GM12878 (cell line): ENCODE measurements around the gene TRIM23. TPM values are rescaled to one million over a fixed set of nuclear protein-coding genes. Genes with fewer than 3 reads are reported as not detected.

Experiments
- ATAC-seq: fragments of 200-7000 bp; cut with Tn5 transposase; 3 replicates; pipeline ENCODE4 v1.9.1; 2020; ENCODE audit warnings: mild to moderate bottlenecking, moderate library complexity
- BruUV-seq: library from RNA; stranded (reverse); fragments of 400-500 nt; replicated peaks from 2 replicates; lab custom pipeline; 2021; lab: Mats Ljungman, UMichigan
- CTCF ChIA-PET: fragments of 300-600 bp; sonication (Branson Sonifier 250); formaldehyde crosslinking; extraction: SDS; loops from one replicate; lab custom pipeline; 2021; ENCODE audit warnings: inconsistent platforms; lab: Yijun Ruan, JAX
- POLR2A ChIA-PET: fragments of 350-600 bp; formaldehyde crosslinking; extraction: SDS; loops from one replicate; lab custom pipeline; 2021; ENCODE audit warnings: inconsistent platforms; lab: Charles Lee
- RAD21 ChIA-PET: fragments of 300-600 bp; sonication (Branson Sonifier 250); formaldehyde crosslinking; loops from one replicate; lab custom pipeline; 2023; ENCODE audit warnings: antibody characterized with exemption; ENCODE audit not compliant: unreplicated experiment; lab: Charles Lee
- SMC1A ChIA-PET: fragments of 300-600 bp; sonication (Branson Sonifier 250); formaldehyde crosslinking; loops from one replicate; lab custom pipeline; 2023; ENCODE audit not compliant: unreplicated experiment, uncharacterized antibody; lab: Charles Lee
- DNase-seq: peaks from one replicate; pipeline ENCODE4 v3.0.0-alpha.2; 2011; ENCODE audit warnings: low read depth, low spot score
- FAIRE-seq: peaks from 3 replicates; lab custom pipeline; 2011; peaks lifted over from hg19 to GRCh38; lab: Jason Lieb, UNC
- H2AFZ ChIP-seq: 2 replicates; pipeline ENCODE4 v1.6.0; 2011; ENCODE audit warnings: low read depth, low read length, control low read depth; ENCODE audit not compliant: control insufficient read depth
- H3K27ac ChIP-seq: 2 replicates; pipeline ENCODE4 v1.5.1; 2011; ENCODE audit warnings: control low read depth; ENCODE audit not compliant: control insufficient read depth, insufficient read depth
- H3K27me3 ChIP-seq, 2 experiments: replicated peaks in 1 of 2; 2 replicates each; pipeline versions ENCODE4 v1.6.0 to v1.6.1; 2011; ENCODE audit warnings: low read length in 1 of 2; ENCODE audit not compliant: control insufficient read depth in 2 of 2, insufficient read depth in 2 of 2
- H3K36me3 ChIP-seq, 2 experiments: 2 replicates each; pipeline ENCODE4 v1.5.1; 2011; ENCODE audit warnings: low read length in 1 of 2; ENCODE audit not compliant: control insufficient read depth in 2 of 2, insufficient read depth in 2 of 2
- H3K4me1 ChIP-seq: 2 replicates; pipeline ENCODE4 v1.6.1; 2011; ENCODE audit warnings: mild to moderate bottlenecking, low read length, moderate library complexity, mixed read lengths; ENCODE audit not compliant: control insufficient read depth, insufficient read depth
- H3K4me2 ChIP-seq: 2 replicates; pipeline ENCODE4 v1.6.0; 2011; ENCODE audit warnings: control low read depth; ENCODE audit not compliant: control insufficient read depth, insufficient read depth
- H3K4me3 ChIP-seq: fragments of 200-600 bp; sonication (generic); 2 replicates; pipeline ENCODE4 v1.5.1; 2016
- H3K79me2 ChIP-seq: 2 replicates; pipeline ENCODE4 v1.6.0; 2011; ENCODE audit warnings: low read length; ENCODE audit not compliant: control insufficient read depth, insufficient read depth
- H3K9ac ChIP-seq: 2 replicates; pipeline ENCODE4 v1.8.0; 2011; ENCODE audit warnings: low read length, control low read depth, mixed read lengths; ENCODE audit not compliant: control insufficient read depth, insufficient read depth
- H3K9me3 ChIP-seq: replicated peaks from 3 replicates; pipeline ENCODE4 v1.5.1; 2011; ENCODE audit warnings: mild to moderate bottlenecking, low read length; ENCODE audit not compliant: control insufficient read depth, insufficient read depth
- H4K20me1 ChIP-seq: 2 replicates; pipeline ENCODE4 v1.6.0; 2011; ENCODE audit not compliant: control insufficient read depth, insufficient read depth
- CHD4 ChIP-seq: fragments of 200-600 bp; sonication (generic); IDR thresholded peaks from 2 replicates; pipeline ENCODE4 v1.6.1; 2016; ENCODE audit warnings: mild to moderate bottlenecking
- EGR1 ChIP-seq, 2 experiments: IDR thresholded peaks; 1 replicate in 1 of 2; 2 replicates in 1 of 2; pipeline ENCODE4 v1.6.1; 2011 to 2012; ENCODE audit warnings: low read depth in 2 of 2, low read length in 2 of 2, borderline replicate concordance in 1 of 2, mild to moderate bottlenecking in 1 of 2, moderate library complexity in 1 of 2
- MYB ChIP-seq: fragments of 150-350 bp; IDR thresholded peaks from 2 replicates; pipeline ENCODE4 v1.6.1; 2014; ENCODE audit warnings: mild to moderate bottlenecking, low read depth, low read length, borderline replicate concordance
- NBN ChIP-seq: fragments of 450-650 bp; IDR thresholded peaks from 2 replicates; pipeline ENCODE4 v1.6.1; 2016
- RELA ChIP-seq: fragments of 450-650 bp; IDR thresholded peaks from 2 replicates; pipeline ENCODE4 v1.8.0; 2014; ENCODE audit warnings: borderline replicate concordance; ENCODE audit not compliant: partially characterized antibody
- SMC3 ChIP-seq: IDR thresholded peaks from 2 replicates; pipeline ENCODE4 v1.6.1; 2011; ENCODE audit warnings: low read length, improper control_type of control experiment, borderline replicate concordance
- ZBED1 ChIP-seq: IDR thresholded peaks from 2 replicates; pipeline ENCODE4 v1.6.1; 2016; ENCODE audit warnings: borderline replicate concordance
- ZNF622 ChIP-seq: fragments of 450-650 bp; IDR thresholded peaks from 2 replicates; pipeline ENCODE4 v1.6.1; 2017; ENCODE audit warnings: mild to moderate bottlenecking, inconsistent platforms
- WGBS: methylation state at CpG from one replicate; pipeline ENCODE4 v1.1.6; 2016; ENCODE audit warnings: low lambda C conversion rate; ENCODE audit not compliant: insufficient replicate concordance, insufficient coverage; ENCODE audit errors: missing lambda C conversion rate; 5-methylcytosine and 5-hydroxymethylcytosine counted together
- in situ Hi-C: fragments of 300-500 bp; cut with MboI; formaldehyde crosslinking; loops from 9 replicates; pipeline ENCODE4 v1.14.3; 2018; ENCODE audit warnings: mixed read lengths
- intact Hi-C: fragments of 100-400 bp; cut with micrococcal nuclease; formaldehyde crosslinking; loops from one replicate; pipeline ENCODE4 v1.14.2; 2022; ENCODE audit not compliant: unreplicated experiment
- polyA plus RNA-seq, 11 experiments: library from polyadenylated mRNA; depleted of rRNA in 4 of 11; unstranded in 6 of 11; stranded (reverse) in 5 of 11; fragments of >200 nt; fragmentation: Nextera tagmentation in 4 of 11; fragmentation: Illumina TruSeq in 1 of 11; extraction: Ambion mirVana in 4 of 11; extraction: Trizol in 1 of 11; gene quantifications; 1 replicate in 1 of 11; 2 replicates in 10 of 11; pipeline versions ENCODE4 v1.2.1 to v1.2.3, GENCODE V29; 2011 to 2016; ENCODE audit warnings: inconsistent platforms in 2 of 11, missing spikeins in 2 of 11, low read depth in 1 of 11
- total RNA-seq, 4 experiments: library from RNA; depleted of rRNA in 3 of 4; stranded (reverse); fragments of >200 nt in 3 of 4; fragmentation: Illumina TruSeq in 1 of 4; extraction: Trizol in 1 of 4; gene quantifications; 2 replicates each; pipeline versions ENCODE4 v1.2.1 to v1.2.3, GENCODE V29; 2013 to 2021
- TF ChIP-seq, protein P1 (sequence below): IDR thresholded peaks from 2 replicates; pipeline ENCODE4 v1.6.1; 2012; ENCODE audit warnings: low read depth, low read length, improper control_type of control experiment
- TF ChIP-seq, protein P2 (sequence below): IDR thresholded peaks from 2 replicates; pipeline ENCODE4 v1.6.1; 2012; ENCODE audit warnings: low read length, inconsistent platforms
- TF ChIP-seq, protein P3 (sequence below): fragments of 150-350 bp; IDR thresholded peaks from 2 replicates; pipeline ENCODE4 v1.6.1; 2016; ENCODE audit warnings: low read depth, low read length
- TF ChIP-seq, protein P4 (sequence below): fragments of 450-650 bp; IDR thresholded peaks from 2 replicates; pipeline ENCODE4 v1.6.1; 2018; ENCODE audit warnings: mild to moderate bottlenecking, low read depth, moderate library complexity; ENCODE audit not compliant: partially characterized antibody

Gene TRIM23
- total and polyA plus RNA-seq, 10 of the 15 experiments (the other 5 are each of a cell fraction or from before 2014, with no cell fraction given) = 1.9 to 5.0 (median 2.4) TPM

DNA sequence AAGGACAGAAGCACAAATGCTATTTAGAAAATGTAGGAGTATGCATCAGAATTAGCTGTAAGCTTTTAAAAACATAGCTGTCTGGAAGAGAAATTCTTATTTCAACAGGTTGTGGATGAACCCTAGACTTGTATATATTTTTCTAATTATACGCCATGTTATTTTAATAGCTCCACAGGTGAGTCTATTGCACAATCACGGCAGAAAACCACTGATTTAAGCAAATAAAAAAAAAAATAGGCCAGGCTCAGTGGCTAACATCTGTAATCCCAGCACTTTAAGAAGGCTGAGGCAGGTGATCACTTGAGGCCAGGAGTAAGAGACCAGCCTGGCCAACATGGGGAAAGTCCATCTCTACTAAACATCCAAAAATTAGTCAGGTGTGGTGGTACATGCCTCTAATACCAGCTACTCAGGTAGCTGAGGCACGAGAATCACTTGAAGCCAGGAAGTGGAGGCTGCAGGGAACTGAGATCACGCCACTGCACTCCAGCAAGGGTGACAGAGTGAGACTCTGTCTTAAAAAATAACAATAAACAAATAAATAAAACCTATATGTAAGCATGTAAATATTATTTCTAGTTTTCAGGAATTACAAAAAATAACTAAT is 11.7 kb downstream of the TRIM23 start (continued):
- TF ChIP-seq, protein P1, sequence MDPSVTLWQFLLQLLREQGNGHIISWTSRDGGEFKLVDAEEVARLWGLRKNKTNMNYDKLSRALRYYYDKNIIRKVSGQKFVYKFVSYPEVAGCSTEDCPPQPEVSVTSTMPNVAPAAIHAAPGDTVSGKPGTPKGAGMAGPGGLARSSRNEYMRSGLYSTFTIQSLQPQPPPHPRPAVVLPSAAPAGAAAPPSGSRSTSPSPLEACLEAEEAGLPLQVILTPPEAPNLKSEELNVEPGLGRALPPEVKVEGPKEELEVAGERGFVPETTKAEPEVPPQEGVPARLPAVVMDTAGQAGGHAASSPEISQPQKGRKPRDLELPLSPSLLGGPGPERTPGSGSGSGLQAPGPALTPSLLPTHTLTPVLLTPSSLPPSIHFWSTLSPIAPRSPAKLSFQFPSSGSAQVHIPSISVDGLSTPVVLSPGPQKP = no peak
- TF ChIP-seq, protein P2, sequence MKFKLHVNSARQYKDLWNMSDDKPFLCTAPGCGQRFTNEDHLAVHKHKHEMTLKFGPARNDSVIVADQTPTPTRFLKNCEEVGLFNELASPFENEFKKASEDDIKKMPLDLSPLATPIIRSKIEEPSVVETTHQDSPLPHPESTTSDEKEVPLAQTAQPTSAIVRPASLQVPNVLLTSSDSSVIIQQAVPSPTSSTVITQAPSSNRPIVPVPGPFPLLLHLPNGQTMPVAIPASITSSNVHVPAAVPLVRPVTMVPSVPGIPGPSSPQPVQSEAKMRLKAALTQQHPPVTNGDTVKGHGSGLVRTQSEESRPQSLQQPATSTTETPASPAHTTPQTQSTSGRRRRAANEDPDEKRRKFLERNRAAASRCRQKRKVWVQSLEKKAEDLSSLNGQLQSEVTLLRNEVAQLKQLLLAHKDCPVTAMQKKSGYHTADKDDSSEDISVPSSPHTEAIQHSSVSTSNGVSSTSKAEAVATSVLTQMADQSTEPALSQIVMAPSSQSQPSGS = no peak
- TF ChIP-seq ZBED1 = no peak
- no peak for TF ChIP-seq SMC3
- TF ChIP-seq, protein P3, sequence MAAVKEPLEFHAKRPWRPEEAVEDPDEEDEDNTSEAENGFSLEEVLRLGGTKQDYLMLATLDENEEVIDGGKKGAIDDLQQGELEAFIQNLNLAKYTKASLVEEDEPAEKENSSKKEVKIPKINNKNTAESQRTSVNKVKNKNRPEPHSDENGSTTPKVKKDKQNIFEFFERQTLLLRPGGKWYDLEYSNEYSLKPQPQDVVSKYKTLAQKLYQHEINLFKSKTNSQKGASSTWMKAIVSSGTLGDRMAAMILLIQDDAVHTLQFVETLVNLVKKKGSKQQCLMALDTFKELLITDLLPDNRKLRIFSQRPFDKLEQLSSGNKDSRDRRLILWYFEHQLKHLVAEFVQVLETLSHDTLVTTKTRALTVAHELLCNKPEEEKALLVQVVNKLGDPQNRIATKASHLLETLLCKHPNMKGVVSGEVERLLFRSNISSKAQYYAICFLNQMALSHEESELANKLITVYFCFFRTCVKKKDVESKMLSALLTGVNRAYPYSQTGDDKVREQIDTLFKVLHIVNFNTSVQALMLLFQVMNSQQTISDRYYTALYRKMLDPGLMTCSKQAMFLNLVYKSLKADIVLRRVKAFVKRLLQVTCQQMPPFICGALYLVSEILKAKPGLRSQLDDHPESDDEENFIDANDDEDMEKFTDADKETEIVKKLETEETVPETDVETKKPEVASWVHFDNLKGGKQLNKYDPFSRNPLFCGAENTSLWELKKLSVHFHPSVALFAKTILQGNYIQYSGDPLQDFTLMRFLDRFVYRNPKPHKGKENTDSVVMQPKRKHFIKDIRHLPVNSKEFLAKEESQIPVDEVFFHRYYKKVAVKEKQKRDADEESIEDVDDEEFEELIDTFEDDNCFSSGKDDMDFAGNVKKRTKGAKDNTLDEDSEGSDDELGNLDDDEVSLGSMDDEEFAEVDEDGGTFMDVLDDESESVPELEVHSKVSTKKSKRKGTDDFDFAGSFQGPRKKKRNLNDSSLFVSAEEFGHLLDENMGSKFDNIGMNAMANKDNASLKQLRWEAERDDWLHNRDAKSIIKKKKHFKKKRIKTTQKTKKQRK = no peak

DNA sequence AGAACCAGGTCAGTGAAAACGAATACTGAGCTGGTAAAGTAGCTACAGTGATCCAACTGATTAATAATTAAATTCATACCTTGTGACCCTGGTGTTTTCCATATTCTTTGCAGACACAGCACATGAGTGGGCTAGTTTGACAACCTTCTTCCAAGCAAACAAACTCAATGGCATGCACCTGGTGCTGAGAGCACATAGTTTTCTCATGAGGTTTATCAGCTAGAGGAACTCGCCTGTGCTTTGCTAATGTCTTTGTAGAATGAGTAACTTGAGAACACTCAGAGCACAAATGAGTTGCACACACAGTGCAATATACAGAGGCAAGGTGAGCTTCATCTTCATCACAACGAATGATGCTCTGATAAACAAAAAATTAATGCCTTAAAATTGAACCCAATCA is 12.6 kb downstream of the TRIM23 start:
- no peak for ATAC-seq
- Histone ChIP-seq H3K27ac (no peak overlapping the region), H3K79me2 (no peaks in the 10 kb centered on the region), H3K9ac (no peak overlapping the region), H3K27me3 (no peaks in the 10 kb centered on the region), H3K4me3 (no peak overlapping the region), H3K36me3 (peaks cover 0 to 31% of the 10 kb centered on the region in 2 experiments; a peak in 3 of 4 replicates), H3K4me2 (no peak overlapping the region), H3K4me1 (no peaks in the 10 kb centered on the region), H3K9me3 (no peaks in the 10 kb centered on the region), H4K20me1 (no peaks in the 10 kb centered on the region), H2AFZ (no peak overlapping the region)
- in situ Hi-C loops (no loop called here), intact Hi-C loops (no loop called here)
- 95% methylated on average over 3 of the region's 3 CpGs for WGBS
- BruUV-seq = no TSS peak
- RAD21 ChIA-PET = no interaction called here
- POLR2A ChIA-PET = interaction anchor here (0.9 to 1.0 kb wide), 2 partner anchors 10 to 48 kb away, joined by 4 read pairs; no protein-coding TSS in a partner anchor
- SMC1A ChIA-PET = interaction anchor here (0.8 to 1.9 kb wide), 4 partner anchors 8 to 53 kb away, joined by 3 to 7 read pairs (median 3); no protein-coding TSS in a partner anchor
- no peak for FAIRE-seq
- CTCF ChIA-PET = no interaction called here
- DNase-seq = no peak
- TF ChIP-seq, protein P4, sequence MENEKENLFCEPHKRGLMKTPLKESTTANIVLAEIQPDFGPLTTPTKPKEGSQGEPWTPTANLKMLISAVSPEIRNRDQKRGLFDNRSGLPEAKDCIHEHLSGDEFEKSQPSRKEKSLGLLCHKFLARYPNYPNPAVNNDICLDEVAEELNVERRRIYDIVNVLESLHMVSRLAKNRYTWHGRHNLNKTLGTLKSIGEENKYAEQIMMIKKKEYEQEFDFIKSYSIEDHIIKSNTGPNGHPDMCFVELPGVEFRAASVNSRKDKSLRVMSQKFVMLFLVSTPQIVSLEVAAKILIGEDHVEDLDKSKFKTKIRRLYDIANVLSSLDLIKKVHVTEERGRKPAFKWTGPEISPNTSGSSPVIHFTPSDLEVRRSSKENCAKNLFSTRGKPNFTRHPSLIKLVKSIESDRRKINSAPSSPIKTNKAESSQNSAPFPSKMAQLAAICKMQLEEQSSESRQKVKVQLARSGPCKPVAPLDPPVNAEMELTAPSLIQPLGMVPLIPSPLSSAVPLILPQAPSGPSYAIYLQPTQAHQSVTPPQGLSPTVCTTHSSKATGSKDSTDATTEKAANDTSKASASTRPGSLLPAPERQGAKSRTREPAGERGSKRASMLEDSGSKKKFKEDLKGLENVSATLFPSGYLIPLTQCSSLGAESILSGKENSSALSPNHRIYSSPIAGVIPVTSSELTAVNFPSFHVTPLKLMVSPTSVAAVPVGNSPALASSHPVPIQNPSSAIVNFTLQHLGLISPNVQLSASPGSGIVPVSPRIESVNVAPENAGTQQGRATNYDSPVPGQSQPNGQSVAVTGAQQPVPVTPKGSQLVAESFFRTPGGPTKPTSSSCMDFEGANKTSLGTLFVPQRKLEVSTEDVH = no peak
- TF ChIP-seq NBN (no peak), EGR1 (IDR thresholded peaks at IDR 0.05; ENCODE audit: borderline replicate concordance in 1 of 2, low read depth in 2 of 2, low read length in 2 of 2) (no peak), RELA (no peak), ZNF622 (no peak), MYB (no peak), CHD4 (no peak)
- TF ChIP-seq, protein P2 = no peak
